GM19239 (cell line): Measurements from ENCODE around the gene BDH1.
A peak's percentile ranks its signal among the peaks of the same experiment; 100 is the strongest.
"Not testable (repeated sequence)": the region's sequence is repeated elsewhere in the genome, so short reads cannot be mapped to it uniquely, and the experiment has no call there.

Experiments used
- DNase-seq: peaks from one replicate; pipeline ENCODE4 v3.0.0; 2011; ENCODE audit warnings: low spot score; ENCODE audit not compliant: insufficient read length
- FAIRE-seq: peaks from 2 replicates; lab custom pipeline; 2011; peaks lifted over from hg19 to GRCh38; lab: Jason Lieb, UNC

BDH1 gene

GRCh38 chr3:197522881-197523441 is 32.8 kb downstream of the BDH1 start:
- FAIRE-seq (no peak), DNase-seq (no peak)

DNA sequence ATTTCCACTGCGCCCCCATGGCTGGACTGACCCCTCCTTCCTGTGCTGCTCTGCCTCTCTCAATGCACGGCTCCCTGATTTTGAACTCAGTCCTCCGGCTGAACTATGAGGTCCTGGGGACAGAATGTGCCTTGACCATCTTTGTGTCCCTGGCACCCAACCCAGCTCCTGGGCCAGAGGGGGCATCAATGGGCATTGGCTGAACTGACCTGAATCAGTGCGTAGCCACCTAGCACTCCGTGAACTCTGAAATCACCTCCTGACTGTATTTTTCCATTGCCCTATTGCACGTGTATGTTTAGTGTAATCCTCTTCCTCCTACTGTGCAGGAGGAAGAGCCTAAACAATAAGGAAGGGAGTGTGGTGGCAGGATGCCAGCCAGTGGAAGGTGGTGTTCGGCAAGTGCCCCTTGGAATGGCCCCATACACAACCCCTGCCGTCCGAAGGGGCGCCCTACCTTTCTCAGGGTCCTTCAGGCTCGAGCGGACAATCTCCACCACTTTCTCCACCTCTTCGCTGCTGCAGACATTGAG is 33.5 kb downstream of the BDH1 start:
- DNase-seq = no peak
- no peak for FAIRE-seq

GRCh38 chr3:197521277-197522182 is 34.2 kb downstream of the BDH1 start:
- FAIRE-seq (no peak), DNase-seq (no peak)

DNA sequence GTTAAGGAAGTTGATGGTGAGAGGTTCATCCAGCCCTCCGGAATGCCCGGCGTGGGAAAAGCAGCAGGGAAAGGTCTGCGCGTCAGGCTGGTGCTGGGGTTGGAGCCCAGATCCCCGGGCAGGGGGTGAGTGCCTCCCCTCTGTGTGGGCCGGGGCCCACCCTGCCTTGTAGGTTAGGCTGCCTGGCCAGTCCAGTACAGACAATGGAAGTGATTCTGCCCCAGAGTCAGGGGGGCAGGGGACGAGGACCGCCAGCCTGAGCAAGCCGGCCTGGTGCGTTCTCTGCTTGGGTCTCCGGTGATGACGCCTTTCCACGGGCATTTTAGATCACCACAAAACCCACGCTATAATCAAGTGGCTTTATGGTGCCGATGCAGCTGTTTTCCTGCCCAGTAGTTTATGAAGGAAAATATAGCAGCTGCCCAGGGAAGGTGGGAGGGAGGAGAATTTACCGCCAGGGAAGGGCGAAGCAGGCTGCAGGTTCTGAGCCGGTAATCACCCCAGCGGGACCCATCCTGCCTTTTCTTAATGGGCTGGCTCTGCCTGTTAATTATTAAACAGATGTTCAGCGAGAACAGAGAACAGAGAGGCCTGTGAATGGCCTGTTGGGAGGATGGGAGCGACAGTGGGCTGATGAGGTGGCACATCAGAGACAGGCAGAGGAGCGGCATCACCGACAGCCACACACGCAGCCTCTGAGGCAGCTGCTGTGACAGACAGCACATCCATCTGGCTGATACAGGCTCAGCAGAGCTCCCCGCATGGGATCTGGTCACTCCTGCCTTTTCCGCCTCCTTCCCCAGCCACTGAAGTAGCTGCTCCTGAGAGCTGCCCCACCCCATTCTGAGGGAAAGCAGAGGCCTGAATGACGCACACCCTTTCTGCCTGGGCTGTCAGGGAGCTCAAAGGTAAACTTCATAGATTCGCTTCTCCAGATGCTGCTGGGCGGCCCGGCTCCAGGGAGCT is 35.2 kb downstream of the BDH1 start:
- DNase-seq (no peak), FAIRE-seq (no peak)

GRCh38 chr3:197519801-197520211 is 36.0 kb downstream of the BDH1 start:
- FAIRE-seq (no peak), DNase-seq (no peak)

DNA sequence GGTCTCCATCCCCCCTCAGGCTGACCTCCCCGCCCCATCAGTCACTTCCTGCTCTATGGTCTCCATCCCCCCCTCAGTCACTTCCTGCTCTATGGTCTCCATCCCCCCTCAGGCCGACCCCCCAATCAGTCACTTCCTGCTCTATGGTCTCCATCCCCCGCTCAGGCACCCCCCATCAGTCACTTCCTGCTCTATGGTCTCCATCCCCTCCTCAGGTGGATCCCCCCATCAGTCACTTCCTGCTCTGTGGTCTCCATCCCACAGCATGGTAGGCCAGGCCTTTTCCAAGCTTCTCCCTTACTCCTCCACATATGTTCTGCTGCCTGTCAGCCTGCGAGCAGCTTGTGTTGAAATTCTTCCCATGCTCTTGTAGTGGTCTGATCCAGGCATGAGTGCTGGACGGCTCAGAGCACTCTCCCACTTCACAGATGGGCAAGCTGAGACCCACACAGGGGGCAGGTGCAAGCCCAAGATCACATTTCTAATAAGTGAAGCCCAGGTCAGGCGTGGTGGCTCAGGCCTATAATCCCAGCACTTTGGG is 36.8 kb downstream of the BDH1 start:
- FAIRE-seq (no peak), DNase-seq (no peak)

- DNase-seq, FAIRE-seq: not testable (repeated sequence)
Measured at GRCh38 chr3:197517922-197518683, 37.7 kb downstream of the BDH1 start.

DNA sequence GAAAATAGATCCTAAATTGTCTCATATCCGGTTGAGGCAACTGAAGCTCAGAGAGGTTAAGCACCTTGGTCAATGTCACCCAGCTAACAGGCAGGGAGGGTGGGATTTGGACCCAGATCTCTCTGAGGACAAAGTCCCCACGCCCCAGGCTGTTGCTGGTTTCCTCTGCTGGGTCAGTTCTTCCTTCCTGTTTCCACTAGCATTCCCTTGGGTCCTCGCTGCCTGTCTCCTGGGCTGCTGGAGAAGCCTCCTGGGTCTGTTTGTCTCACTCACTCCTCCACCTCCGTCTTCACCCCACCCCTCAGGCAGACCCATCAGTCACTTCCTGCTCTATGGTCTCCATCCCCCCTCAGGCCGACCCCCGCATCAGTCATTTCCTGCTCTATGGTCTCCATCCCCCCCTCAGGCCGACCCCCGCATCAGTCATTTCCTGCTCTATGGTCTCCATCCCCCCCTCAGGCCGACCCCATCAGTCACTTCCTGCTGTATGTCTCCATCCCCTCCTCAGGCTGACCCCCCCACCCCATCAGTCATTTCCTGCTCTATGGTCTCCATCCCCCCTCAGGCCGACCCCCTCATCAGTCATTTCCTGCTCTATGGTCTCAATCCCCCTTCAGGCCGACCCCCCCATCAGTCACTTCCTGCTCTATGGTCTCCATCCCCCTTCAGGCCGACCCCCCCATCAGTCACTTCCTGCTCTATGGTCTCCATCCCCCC is 38.7 kb downstream of the BDH1 start:
- not testable (repeated sequence) for DNase-seq
- FAIRE-seq = peak; percentile 57

DNA sequence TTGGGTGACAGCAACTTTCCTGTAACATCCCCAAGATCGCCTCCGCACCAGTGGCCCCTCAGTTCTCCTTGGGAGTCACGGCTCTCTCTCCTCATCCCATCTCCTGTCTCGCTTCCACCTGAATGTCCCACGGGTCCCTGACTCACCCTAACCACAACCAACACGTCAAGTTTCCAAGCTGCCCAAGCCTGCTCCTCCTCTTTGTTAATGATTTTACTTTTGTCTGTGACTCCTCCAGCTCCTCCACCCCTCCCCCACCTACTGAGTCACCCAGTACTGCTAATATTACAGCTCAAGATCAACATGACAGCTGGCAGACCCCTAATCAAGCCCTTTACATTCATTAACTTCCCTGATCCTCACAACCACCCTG is 39.3 kb downstream of the BDH1 start:
- peak; percentile 14 for FAIRE-seq
- DNase-seq = no peak

DNA sequence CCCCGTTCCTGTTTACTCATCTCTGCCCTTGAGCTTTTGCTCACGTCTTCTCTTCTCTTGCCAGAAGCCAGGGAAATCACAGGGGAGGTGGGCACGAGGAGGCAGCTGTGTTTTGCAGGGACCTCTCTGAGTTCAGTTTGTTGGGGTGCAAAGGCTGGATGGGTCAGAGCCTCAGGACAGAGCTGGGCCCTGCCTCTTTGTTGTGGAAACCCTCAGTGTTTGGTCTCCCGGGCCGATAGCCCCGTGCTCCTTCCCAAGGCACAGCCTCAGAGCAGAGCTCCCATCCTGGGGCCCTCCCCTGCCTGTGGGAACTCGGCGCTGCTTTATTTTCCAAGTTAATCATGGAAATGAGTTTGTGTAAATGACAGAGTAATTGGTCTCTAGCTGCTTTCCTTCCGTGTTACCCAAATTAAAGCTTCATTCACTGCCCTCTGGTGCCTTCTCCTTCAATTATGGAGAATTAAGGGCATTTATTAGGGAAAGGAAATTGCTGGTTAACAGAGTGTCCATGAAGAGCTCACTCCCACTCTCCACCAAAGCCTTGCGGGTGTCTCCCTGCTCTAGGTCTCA is 40.9 kb downstream of the BDH1 start:
- no peak for FAIRE-seq
- DNase-seq = no peak

DNA sequence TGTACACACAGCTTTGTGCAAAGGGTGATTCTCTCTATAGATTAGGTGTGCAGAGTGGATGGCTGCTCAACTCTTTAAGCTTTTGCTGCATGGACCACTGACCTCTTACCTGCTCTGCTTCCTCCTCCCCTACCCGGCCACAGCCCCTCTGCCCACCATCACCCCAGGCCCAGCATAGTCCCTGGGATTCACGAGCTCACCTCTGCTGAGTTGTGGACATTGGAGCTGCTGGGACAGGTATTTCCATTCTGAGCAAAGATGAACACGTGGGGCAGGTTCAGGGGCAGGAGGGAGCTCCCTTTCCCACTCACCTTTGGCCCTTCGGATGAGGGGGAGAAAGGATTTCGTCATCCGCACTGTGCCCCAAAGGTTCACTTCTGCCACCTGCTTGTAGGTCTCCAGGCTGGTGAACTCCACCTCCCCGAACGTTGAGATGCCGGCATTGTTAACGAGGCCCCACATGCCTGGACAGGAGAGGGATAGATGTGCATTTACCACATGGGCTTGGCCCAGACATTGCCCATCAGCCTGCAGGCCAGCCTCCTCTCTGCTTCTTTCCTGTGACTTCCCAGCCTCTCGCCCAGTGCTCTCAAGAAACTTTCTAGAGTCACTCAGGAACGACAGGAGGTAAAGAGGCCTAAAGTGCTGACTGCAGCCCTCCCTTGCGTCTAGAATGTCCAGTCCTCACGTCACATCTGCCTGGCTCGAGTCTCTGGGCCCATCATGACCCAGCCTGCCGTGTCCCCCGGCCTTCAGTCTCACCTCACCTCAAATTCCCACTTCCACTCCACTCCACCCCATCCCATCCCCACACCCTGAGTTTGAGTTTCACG is 41.6 kb downstream of the BDH1 start:
- no peak for FAIRE-seq
- no peak for DNase-seq

DNA sequence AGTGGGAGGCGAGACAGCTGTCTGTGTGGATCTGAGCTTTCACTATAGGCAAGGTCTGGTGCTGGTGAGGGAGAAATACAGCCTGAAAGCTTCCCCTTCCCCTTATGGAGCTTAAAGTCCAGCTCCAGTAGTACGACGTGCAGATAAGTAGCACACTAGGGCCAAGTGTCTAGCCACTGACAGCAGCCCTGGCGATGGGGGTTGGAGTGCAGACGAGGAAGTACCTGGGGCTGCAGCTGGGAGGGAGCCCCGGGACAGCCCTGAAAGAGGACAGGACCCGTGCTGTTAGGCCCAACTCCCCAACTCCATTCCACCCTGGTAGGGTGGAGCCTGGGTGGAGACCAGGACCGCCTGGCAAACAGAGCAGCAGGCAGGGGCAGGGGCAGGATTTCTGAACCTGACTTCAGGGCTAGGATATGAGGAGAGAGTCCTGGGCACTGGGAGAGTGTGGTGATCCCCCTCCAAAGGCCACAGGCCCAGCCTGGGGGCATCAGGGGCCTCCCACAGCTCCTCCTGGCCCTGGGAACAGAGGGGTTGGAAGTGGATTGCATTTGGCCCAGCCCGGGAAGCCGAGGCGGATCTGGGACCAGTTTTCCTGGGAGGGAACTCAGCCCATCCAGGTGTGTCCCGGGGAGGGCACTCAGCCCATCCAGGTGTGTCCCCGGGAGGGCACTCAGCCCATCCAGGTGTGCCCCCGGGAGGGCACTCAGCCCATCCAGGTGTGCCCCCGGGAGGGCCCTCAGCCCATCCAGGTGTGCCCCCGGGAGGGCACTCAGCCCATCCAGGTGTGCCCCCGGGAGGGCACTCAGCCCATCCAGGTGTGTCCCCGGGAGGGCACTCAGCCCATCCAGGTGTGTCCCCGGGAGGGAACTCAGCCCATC is 42.8 kb downstream of the BDH1 start:
- DNase-seq = no peak
- no peak for FAIRE-seq

DNA sequence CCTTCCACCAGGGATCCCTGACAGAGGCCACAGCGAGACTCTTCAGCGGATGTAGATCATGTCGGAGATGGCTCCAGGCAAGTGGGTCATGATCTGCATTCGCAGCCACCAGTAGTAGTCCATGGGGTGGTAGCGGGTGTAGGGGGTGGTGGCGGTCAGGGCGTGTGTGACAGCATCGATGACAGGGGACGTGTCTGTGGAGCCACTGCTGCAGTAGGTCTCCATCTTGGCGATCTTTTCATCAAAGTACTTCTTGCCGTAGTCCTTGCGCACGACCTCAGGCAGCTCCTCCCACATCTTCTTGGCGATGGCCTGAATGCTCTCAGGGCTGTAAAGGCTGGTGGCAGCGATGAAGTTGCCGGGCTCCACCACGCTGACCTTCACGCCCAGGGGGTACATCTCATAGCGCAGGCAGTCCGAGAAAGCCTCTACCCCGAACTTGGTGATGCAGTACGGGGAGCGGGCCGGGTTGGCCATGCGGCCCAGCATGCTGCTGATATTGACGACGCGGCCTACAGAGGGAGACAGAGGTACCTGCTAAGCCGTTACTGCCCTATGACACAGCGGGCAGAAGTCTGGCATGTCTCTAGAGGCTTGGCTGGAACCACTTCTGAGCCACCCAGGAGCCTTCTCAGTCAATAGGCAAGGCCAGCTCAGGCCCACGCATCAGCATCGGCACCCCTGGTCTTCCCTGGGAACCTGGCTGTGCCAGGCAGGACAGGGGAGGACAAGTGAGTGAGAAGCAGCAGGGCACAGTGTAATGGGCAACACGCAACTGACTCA is 43.7 kb downstream of the BDH1 start:
- no peak for DNase-seq
- FAIRE-seq = no peak

DNA sequence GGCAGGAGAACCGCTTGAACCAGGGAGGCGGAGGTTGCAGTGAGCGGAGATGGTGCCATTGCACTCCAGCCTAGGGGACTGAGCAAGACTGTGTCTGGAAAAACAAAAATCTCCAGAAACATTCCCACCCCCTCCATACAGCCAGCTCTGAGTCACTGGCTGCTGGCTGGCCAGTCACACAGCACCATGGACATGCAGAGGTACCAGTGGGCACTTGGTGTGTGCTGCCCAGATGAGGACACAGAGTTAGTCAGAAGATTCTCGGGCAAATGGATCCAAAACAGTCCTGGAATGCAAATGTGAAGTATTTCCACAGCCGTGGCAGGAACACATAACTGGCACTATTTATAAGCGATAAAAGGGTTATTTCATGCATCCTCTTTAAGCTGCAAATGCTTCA is 44.6 kb downstream of the BDH1 start:
- DNase-seq = no peak
- FAIRE-seq = no peak

- no peak for FAIRE-seq
Measured at GRCh38 chr3:197510642-197511018, 45.1 kb downstream of the BDH1 start.

More at GRCh38 chr3:197510642-197511018, 45.1 kb downstream of the BDH1 start:
- no peak for DNase-seq
